Ramos (cell line): ENCODE results near the gene UNC13C.

Experiments used
- in situ Hi-C: fragments of 300-500 bp; cut with MboI; formaldehyde crosslinking; loops from one replicate; pipeline ENCODE4 v1.14.3; 2022; ENCODE audit warnings: low sequenced_read_pairs; ENCODE audit not compliant: unreplicated experiment

UNC13C gene

GRCh38 chr15:54017251-54017650, 39.0 kb downstream of the UNC13C start:
- in situ Hi-C loops = no loop called here

GRCh38 chr15:54017959-54018358, 39.7 kb downstream of the UNC13C start:
- in situ Hi-C loops = no loop called here

- in situ Hi-C loops = no loop called here
Observed at GRCh38 chr15:54026258-54026657, 48.0 kb downstream of the UNC13C start.

- in situ Hi-C loops = no loop called here
Observed at GRCh38 chr15:54026891-54027290, 48.6 kb downstream of the UNC13C start.

GRCh38 chr15:54029081-54029480, 50.8 kb downstream of the UNC13C start:
- in situ Hi-C loops = no loop called here

GRCh38 chr15:54032066-54032465, 53.8 kb downstream of the UNC13C start:
- in situ Hi-C loops = loop anchor here (10.0 kb wide), 1 partner anchor 63 kb away; no protein-coding TSS in a partner anchor

GRCh38 chr15:54033356-54033860, 55.2 kb downstream of the UNC13C start:
- in situ Hi-C loops = loop anchor here (10.0 kb wide), 1 partner anchor 61 kb away; no protein-coding TSS in a partner anchor

- in situ Hi-C loops = loop anchor here (10.0 kb wide), 1 partner anchor 61 kb away; no protein-coding TSS in a partner anchor
Observed at GRCh38 chr15:54033869-54034458, 55.7 kb downstream of the UNC13C start.

- in situ Hi-C loops = loop anchor here (10.0 kb wide), 1 partner anchor 59 kb away; no protein-coding TSS in a partner anchor
Observed at GRCh38 chr15:54035616-54036015, 57.4 kb downstream of the UNC13C start.

GRCh38 chr15:54045397-54045796, 67.2 kb downstream of the UNC13C start:
- in situ Hi-C loops = no loop called here

- in situ Hi-C loops = no loop called here
Observed at GRCh38 chr15:54046093-54046492, 67.9 kb downstream of the UNC13C start.

GRCh38 chr15:54064365-54064764, 86.1 kb downstream of the UNC13C start:
- in situ Hi-C loops = no loop called here

GRCh38 chr15:54066403-54066802, 88.2 kb downstream of the UNC13C start:
- in situ Hi-C loops = no loop called here

GRCh38 chr15:54082836-54083492, 104.7 kb downstream of the UNC13C start:
- in situ Hi-C loops = loop anchor here (25.0 kb wide), 7 partner anchors 229 to 1204 kb away; partner anchors contain the start of gene RAB27A

- in situ Hi-C loops = loop anchor here (25.0 kb wide), 7 partner anchors 229 to 1204 kb away; partner anchors contain the start of gene RAB27A
Observed at GRCh38 chr15:54083501-54083900, 105.3 kb downstream of the UNC13C start.

- in situ Hi-C loops = loop anchor here (25.0 kb wide), 7 partner anchors 228 to 1203 kb away; partner anchors contain the start of gene RAB27A
Observed at GRCh38 chr15:54083991-54084390, 105.8 kb downstream of the UNC13C start.

GRCh38 chr15:54088837-54089236, 110.6 kb downstream of the UNC13C start:
- in situ Hi-C loops = loop anchor here (25.0 kb wide), 7 partner anchors 223 to 1198 kb away; partner anchors contain the start of gene RAB27A

GRCh38 chr15:54089776-54090175, 111.5 kb downstream of the UNC13C start:
- in situ Hi-C loops = loop anchor here (10.0 to 25.0 kb wide), 8 partner anchors 55 to 1198 kb away; partner anchors contain the start of gene RAB27A

GRCh38 chr15:54091651-54092050, 113.4 kb downstream of the UNC13C start:
- in situ Hi-C loops = loop anchor here (10.0 to 25.0 kb wide), 8 partner anchors 57 to 1196 kb away; partner anchors contain the start of gene RAB27A

GRCh38 chr15:54094661-54095060, 116.4 kb downstream of the UNC13C start:
- in situ Hi-C loops = loop anchor here (10.0 to 25.0 kb wide), 8 partner anchors 60 to 1193 kb away; partner anchors contain the start of gene RAB27A

- in situ Hi-C loops = loop anchor here (10.0 to 25.0 kb wide), 8 partner anchors 62 to 1190 kb away; partner anchors contain the start of gene RAB27A
Observed at GRCh38 chr15:54097019-54097418, 118.8 kb downstream of the UNC13C start.
